ENCODE measurements around the gene SCG5.

SCG5 gene

GRCh38 chr15:32659340-32660155 lies 18.0 kb downstream of the SCG5 start:
- DNase-seq = no peak

- no peak for DNase-seq
These were observed 22.2 kb downstream of the SCG5 start for GRCh38 chr15:32663671-32664070.

- no peak for DNase-seq
These were observed 23.3 kb downstream of the SCG5 start for GRCh38 chr15:32664796-32665195.

- no peak for DNase-seq
These were observed 25.8 kb downstream of the SCG5 start for GRCh38 chr15:32667321-32667720.

- DNase-seq = no peak
These were observed 27.4 kb downstream of the SCG5 start for GRCh38 chr15:32668942-32669341.

- no peak for DNase-seq
These were observed 28.5 kb downstream of the SCG5 start for GRCh38 chr15:32669896-32670611.

GRCh38 chr15:32670623-32671022 lies 29.1 kb downstream of the SCG5 start:
- no peak for DNase-seq

GRCh38 chr15:32671339-32672325 lies 30.1 kb downstream of the SCG5 start:
- no peak for DNase-seq

- DNase-seq = no peak
These were observed 33.2 kb downstream of the SCG5 start for GRCh38 chr15:32674681-32675080.

- DNase-seq = no peak
These were observed 34.0 kb downstream of the SCG5 start for GRCh38 chr15:32675466-32675865.

- DNase-seq = no peak
These were observed 34.7 kb downstream of the SCG5 start for GRCh38 chr15:32676169-32676568.

- DNase-seq = no peak
These were observed 35.8 kb downstream of the SCG5 start for GRCh38 chr15:32677238-32677750.

GRCh38 chr15:32679298-32679690 lies 37.8 kb downstream of the SCG5 start:
- no peak for DNase-seq

GRCh38 chr15:32682569-32682968 lies 41.1 kb downstream of the SCG5 start:
- DNase-seq = no peak

- DNase-seq = no peak
These were observed 41.6 kb downstream of the SCG5 start for GRCh38 chr15:32682977-32683630.

GRCh38 chr15:32683906-32684584 lies 42.5 kb downstream of the SCG5 start:
- DNase-seq = no peak

- no peak for DNase-seq
These were observed 44.1 kb downstream of the SCG5 start for GRCh38 chr15:32685576-32685975.

- no peak for DNase-seq
These were observed 46.0 kb downstream of the SCG5 start for GRCh38 chr15:32687556-32687955.

- DNase-seq = no peak
These were observed 46.7 kb downstream of the SCG5 start for GRCh38 chr15:32688151-32688639.

- no peak for DNase-seq
These were observed 49.6 kb downstream of the SCG5 start for GRCh38 chr15:32690941-32691688.

GRCh38 chr15:32691689-32692038 lies 50.2 kb downstream of the SCG5 start:
- no peak for DNase-seq

All from activated T-cell treated with anti-CD3 and anti-CD28 coated beads, Interleukin-2, amount 50 U/mL, for 48 hours (primary cell).